ENCODE data around the gene TNFRSF8.
"Not testable (repeated sequence)": the region's sequence is repeated elsewhere in the genome, so short reads cannot be mapped to it uniquely, and the experiment has no call there.

TNFRSF8 gene

DNA sequence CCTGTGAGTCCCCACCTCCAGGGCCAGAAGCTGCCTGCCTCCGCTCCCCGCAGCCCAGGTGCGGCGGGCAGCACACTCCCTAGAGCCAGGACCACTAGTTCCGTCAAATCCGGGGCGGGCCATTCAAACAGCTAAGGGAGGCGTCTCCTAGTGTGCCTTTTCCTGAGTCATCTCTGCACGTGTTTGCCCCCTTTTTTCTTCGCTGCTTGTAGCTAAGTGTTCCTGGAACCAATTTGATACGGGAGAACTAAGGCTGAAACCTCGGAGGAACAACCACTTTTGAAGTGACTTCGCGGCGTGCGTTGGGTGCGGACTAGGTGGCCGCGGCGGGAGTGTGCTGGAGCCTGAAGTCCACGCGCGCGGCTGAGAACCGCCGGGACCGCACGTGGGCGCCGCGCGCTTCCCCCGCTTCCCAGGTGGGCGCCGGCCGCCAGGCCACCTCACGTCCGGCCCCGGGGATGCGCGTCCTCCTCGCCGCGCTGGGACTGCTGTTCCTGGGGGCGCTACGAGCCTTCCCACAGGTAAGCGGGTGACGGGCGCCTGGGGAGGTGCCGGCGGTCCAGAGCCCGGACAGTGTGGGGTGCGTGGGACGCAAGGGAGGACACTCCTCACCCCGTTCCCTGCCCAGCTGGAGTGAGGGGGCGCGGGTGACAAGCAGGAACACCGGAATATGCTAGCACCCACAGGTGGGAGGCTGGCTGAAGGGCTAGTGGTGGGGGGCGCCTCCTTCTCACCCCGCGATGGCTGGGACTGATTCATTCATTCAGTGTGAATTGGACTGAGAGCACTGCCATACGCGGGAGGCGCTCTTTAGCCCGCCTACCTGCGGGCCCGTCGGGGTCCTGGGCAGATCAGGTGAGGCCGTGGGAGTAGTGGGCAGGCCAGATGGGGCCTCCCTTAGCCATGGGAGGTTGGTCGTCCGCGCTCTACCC is at the start of gene TNFRSF8:
TNFRSF8 (plus strand) TSS at position 163 of the 932 bp plus-strand sequence; CDS start at position 459, 296 bp downstream.
- no peak for FAIRE-seq

GRCh38 chr1:12014141-12014991 is 48.7 kb upstream of the TNFRSF8 start:
- FAIRE-seq: no peak

DNA sequence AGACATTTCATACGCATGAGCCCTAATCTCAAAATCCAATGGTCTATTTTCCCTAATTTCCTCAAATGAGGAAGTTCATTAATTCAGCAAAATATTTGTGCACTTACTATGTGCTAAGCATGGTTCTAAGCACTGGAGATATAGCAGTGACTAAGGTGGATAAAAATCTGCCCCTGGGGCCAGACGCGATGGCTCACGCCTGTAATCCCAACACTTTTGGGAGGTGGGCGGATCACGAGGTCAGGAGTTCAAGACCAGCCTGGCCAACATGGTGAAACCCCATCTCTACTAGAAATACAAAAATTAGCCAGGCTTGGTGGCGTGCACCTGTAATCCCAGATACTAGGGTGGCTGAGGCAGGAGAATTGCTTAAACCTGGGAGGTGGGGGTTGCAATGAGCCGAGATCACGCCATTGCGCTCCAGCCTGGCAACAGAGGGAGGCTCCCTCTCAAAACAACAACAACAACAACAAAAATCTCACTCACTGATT is 48.1 kb upstream of the TNFRSF8 start:
- no peak for FAIRE-seq

DNA sequence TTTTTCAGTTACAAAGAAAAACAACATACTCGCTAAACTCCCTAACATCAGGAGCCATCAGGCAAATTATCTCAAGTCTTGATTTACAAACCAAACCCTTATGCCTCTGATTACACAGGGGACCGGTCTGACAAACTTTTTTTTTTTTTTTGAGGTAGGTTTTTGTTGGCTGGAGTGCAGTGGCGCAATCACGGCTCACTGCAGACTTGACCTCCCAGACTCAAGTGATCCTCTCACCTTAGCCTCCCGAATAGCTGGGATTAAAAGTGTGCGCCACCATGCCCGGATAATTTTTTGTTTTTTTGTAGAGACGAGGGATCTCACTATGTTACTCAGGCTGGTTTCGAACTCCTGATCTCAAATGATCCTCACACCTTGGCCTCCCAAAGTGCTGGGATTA is 47.6 kb upstream of the TNFRSF8 start:
- FAIRE-seq: no peak

DNA sequence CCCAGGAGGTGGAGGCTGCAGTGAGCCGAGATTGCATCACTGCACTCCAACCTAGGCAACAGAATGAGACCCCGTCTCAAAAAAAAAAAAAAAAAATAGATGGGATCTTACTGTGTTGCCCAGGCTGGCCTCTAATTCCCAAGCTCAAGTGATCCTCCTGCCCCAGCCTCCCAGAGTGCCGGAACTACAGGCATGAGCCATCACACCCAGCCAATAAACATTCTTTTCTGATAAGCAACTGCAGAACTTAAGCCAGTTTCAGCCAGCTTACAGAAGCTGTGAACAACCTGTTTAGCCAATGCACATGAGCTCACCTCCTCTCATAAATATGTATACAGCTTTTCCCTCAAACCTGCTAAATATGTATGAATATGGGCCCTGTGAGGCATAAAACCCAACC is 46.9 kb upstream of the TNFRSF8 start:
- no peak for FAIRE-seq

- FAIRE-seq: no peak
Measured at GRCh38 chr1:12019858-12020509, 43.1 kb upstream of the TNFRSF8 start.

GRCh38 chr1:12021616-12022015 is 41.5 kb upstream of the TNFRSF8 start:
- no peak for FAIRE-seq

DNA sequence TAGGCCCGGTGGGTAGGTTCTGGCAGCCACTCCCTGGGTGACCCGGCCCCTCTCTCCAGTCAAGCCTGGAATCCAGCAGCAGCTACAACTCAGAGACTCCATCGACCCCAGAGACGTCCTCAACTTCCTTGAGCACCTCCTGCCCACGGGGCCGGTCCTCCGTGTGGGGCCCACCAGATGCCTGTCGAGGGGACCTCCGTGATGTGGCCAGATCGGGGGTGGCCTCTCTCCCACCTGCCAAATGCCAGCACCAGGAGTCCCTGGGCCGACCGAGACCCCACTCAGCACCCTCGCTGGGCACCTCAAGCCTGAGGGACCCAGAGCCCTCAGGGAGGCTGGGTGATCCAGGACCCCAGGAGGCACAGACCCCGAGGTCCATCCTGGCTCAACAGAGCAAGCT is 41.1 kb upstream of the TNFRSF8 start:
- no peak for FAIRE-seq

DNA sequence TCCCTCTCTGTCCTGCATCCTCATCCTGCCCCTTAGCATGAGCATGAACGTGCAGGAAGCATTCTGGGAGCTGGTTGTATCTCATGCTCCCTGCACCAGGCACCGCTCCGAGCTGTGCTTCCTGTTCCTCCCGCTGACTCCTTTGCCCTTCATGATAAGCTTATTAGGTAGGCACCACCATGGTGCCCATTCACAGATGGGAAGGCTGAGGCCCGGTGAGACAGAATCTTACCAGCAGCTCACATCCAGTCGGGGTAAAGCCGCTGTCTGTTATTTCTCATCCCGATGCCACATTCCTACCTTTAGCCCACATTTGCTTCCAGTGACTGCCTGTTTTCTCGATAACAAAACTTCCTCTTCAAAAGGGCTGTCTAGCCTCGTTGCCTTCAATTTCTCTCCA is 36.5 kb upstream of the TNFRSF8 start:
- no peak for FAIRE-seq

DNA sequence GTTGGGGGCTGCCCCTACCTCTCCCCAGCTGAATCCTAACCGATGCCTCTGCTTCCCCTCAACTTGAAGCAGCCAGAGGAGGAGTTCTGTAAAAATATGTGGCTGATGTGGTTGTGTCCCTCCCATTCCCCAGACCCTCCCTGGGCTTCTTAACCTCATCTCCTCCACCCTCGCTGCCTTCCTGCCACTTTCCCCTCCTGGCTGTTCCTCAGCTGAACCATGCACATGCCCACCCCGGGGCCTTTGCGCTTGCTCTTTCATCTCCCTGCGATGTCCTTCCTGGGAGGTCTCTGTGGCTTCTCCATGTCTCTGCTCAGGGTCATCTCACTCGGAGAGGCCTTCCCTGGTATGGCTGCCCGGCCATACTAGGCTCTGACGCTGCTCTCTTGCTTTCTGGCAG is 34.9 kb upstream of the TNFRSF8 start:
- FAIRE-seq: no peak

DNA sequence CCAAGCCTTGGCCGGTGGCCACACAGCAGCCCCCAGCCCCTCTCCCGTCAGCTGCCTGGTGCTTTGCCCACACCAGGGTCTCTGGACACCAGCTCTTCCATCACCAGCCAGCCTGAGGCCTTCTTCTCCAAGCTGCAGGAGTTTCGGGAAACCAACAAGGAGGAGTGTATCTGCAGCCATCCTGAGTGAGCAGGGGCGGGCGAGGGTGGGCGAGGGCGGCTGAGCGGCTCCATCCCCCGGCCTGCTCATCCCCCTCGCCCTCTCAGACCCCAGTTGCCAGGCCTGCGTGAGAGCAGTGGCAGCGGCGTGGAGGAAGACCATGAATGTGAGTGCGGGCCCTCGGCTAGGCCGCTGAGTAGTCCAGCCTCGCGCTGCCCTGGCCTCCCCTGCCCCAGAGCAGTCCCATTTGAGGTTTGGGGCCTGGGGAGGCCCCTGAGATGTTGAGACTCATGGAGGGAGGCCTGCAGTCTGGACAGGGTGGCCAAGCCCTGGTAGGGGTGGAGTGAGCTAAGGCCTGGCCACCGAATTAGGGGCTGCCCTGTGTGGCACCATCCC is 34.1 kb upstream of the TNFRSF8 start:
- FAIRE-seq: no peak

GRCh38 chr1:12029720-12030339 is 33.3 kb upstream of the TNFRSF8 start:
- FAIRE-seq: no peak

DNA sequence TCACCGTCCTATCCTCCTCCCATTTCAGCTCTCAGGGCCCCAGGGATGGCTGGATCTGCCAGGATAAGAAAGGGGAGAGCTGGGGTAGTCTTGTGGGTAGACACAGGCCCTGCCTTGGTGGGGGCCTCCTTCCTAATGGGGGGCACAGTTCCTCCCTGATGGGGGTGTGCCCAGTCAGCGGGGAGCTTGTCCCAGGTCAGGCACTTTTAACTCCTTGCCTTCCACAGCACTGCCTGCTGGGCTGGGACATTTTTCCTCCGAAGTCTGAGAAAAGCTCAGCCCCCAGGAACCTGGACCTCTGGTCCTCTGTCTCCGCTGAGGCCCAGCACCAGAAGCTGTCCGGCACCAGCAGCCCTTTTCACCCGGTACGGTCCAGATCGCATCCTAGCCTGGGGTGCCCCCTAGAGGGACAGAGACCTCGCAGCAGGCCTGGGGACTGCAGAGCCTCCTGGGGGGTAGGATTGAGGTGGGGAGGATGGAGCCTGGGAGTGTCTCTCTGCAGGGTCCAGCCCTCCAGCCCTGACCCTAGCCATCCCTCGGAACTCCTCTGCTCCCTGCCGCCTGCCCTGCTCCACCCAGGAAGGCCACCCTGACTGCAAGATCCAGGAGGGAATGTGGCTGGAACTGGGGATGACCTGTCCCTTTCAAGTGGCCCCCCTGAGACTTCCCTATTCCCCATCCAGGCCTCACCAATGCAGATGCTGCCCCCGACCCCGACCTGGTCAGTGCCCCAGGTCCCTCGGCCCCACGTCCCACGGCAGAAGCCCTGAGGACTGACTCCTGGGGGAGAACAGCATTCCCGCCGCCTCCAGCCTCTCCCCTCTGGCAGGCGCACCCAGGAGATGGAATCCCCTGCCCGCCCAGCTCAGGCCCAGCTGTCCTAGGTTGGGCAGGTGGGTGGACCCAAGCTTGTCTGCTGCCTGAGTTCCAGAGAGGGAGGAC is 31.8 kb upstream of the TNFRSF8 start:
- FAIRE-seq: no peak

- no peak for FAIRE-seq
Measured at GRCh38 chr1:12032161-12032621, 30.9 kb upstream of the TNFRSF8 start.

GRCh38 chr1:12033441-12033840 is 29.7 kb upstream of the TNFRSF8 start:
- FAIRE-seq: not testable (repeated sequence)

DNA sequence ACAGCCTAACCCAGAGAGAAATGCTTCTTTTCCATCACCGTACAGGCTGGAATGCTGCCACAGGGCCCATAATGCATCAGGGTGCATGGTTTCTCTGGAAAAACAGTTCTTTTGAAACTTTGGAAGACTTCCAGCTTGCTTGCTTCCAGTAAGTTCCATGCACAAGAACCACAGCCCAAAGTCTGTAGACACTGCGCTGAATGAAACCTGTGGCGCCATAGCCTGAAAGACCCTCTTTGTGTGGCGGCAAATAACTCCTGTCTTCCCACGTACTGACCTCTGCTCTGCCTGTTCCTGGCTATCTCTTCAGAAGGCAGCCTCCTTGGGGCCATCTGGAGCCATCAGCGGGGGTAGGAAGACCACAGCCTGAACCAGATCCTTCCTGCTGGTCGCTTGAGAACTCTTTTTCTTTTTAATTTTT is 28.7 kb upstream of the TNFRSF8 start:
- no peak for FAIRE-seq

DNA sequence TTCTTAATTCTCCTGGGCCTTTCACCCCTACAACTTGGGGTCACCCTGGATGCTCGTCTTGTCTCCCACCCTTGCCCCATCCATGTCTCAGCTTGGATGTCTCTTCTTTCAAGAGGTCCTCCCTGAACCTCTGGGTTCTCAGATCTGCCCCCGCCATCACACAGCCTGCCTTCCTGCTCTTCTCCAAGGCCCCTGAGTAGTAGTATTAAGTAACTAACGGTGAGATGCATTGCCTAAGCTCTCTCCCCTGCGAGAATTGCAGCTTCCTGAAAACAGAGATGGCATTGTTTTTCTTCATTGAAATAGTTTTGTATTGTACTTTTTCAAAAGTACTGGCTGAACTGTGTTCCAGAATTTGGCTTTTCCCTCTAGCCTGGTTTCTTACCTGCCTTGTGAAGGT is 27.8 kb upstream of the TNFRSF8 start:
- no peak for FAIRE-seq

DNA sequence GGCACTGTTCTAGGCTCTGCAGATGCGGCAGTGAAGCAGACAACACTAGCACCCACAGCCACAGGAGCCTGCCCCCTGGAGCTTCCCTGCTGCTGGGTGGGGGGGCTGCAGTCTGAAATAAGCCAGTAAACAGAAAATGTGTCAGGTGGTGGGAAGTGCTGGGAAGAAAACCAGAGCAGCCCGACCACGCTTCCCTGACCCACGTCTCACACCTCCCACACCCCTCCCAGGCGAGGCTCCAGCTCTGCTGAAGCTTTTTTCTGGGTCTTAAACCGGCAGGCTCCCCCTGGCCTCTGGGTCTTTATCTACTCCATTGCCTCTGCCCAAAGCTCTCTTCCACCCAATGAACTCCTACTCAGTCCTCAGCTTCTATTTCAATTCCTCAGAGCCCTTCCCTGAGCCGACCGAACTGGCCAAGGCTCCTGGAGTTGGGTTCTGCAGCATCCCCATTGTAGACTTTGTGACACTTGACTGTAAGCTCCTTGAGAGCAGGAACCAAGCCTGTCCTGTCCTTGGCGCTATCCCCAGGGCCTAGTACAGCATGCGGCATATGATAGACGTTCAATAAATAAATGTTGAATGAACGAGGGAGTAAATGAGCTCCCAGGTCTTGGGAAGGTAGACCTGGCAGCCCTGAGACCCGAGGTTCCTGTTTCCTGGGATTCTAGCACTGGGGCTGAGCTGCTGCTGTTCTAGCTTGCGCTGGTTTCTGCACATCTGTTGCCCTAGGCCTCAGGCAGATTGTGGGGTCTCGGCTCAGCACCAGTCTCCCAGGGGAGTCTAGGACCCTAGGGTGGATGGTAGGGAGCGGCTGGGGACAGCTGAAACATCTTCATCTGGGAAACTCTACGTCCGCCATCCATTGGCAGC is 25.4 kb upstream of the TNFRSF8 start:
- FAIRE-seq: no peak

DNA sequence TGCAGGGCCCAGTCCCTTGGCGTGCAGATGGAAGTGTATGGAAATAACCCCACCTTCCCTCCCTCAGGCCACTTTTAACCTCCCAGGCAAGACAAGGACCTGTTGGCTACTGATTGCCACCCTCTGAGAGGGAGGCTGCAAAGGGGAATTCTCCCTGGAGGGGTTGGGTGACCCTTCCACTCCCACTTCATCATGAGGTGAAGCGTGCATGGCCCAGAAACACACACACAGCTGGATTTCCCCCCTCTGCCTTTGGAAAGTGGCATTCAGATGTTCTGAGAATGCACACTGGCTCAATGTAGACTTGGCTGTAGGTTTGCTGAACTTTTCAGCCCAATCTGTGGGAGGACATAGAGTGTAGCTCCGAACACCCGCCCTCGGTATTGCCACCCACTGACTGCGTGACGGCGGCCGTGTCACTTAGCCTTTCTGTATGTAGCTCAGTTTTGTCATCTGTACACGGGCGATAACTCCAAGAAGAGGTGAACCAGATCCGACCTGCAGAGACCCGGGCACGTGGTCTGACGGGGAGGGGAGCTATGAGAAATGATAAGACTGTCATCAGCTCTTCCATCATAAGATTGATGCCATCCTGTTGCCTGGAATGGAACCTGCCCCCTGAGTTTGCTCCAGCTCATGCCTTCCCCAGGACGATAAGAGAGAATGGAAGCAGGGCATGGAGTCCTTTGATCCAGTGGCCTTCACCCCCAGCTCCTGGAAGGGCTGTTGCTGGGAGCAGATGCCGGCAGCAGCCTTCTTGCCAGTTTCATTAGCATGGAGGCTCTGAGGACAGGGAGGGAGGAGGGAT is 24.5 kb upstream of the TNFRSF8 start:
- no peak for FAIRE-seq

Measured in colon (tissue), 2 donors.